ENCODE results near the gene CCDC50.

DNA sequence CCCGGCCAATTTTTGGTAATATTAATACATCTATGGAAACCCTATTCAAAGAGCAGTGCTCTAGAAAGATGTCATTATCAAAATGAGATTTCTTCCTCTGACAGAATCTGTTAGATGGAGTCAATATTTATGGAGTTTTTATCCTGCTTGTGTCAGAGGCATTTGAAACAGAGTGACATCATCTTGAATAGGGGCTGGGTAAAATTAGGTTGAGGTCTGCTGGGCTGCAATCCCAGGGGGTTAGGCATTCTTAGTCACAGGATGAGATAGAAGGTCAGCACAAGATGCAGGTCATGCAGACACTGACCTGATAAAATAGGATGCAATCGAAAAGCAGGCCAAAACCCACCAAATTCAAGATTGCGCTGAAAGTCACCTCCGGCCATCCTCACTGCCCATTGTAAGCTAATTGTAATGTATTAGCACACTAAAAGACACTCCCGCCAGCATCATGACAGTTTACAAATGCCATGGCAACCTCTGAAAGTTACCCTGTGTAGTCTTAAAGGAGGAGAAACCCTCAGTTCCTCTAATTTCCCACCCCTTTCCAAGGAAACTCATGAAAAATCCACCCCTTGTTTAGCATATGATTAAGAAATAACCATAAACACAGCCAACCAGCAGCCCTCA is 27.3 kb upstream of the CCDC50 start:
- TF ChIP-seq, protein P1, sequence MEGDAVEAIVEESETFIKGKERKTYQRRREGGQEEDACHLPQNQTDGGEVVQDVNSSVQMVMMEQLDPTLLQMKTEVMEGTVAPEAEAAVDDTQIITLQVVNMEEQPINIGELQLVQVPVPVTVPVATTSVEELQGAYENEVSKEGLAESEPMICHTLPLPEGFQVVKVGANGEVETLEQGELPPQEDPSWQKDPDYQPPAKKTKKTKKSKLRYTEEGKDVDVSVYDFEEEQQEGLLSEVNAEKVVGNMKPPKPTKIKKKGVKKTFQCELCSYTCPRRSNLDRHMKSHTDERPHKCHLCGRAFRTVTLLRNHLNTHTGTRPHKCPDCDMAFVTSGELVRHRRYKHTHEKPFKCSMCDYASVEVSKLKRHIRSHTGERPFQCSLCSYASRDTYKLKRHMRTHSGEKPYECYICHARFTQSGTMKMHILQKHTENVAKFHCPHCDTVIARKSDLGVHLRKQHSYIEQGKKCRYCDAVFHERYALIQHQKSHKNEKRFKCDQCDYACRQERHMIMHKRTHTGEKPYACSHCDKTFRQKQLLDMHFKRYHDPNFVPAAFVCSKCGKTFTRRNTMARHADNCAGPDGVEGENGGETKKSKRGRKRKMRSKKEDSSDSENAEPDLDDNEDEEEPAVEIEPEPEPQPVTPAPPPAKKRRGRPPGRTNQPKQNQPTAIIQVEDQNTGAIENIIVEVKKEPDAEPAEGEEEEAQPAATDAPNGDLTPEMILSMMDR (IDR thresholded peaks at IDR 0.05), result no peak
- TF ChIP-seq EZH2phosphoT487 (IDR thresholded peaks at IDR 0.05), result no peak

All from neural progenitor cell (in vitro differentiated cells).